ENCODE data around the gene MYO1F. TPM values are rescaled to one million over a fixed set of nuclear protein-coding genes. Genes with fewer than 3 reads are reported as not detected.
"Not testable (repeated sequence)": the region's sequence is repeated elsewhere in the genome, so short reads cannot be mapped to it uniquely, and the experiment has no call there.

Gene MYO1F
- total RNA-seq, 2 donors from 2014 or later = 2.0 to 8.0 TPM

- WGBS, 2 donors = 40 to 49% methylated on average over 2 of the region's 2 CpGs
- Histone ChIP-seq H3K4me3 (no peak overlapping the region), H3K4me1 (no peaks in the 10 kb centered on the region), H3K36me3 (replicated peaks in 1 of 2; ENCODE audit: insufficient read depth in 1 of 2, low read depth in 2 of 2) (no peaks in the 10 kb centered on the region), H3K9me3 (no peaks in the 10 kb centered on the region), H3K27ac (no peak overlapping the region), H3K27me3 (no peaks in the 10 kb centered on the region)
- DNase-seq = no peak
- TF ChIP-seq POLR2A (IDR thresholded peaks at IDR 0.05) = no peak
- TF ChIP-seq CTCF (IDR thresholded peaks at IDR 0.05) = no peak
- intact Hi-C loops (cut with DNase I) = no loop called here
- ATAC-seq = no peak
Observed at GRCh38 chr19:8558325-8558724, 18.9 kb downstream of the MYO1F start.

GRCh38 chr19:8557642-8558238, 19.5 kb downstream of the MYO1F start:
- intact Hi-C loops (cut with DNase I) = no loop called here
- Histone ChIP-seq H3K4me1 (no peaks in the 10 kb centered on the region), H3K36me3 (replicated peaks in 1 of 2; ENCODE audit: insufficient read depth in 1 of 2, low read depth in 2 of 2) (no peaks in the 10 kb centered on the region), H3K4me3 (no peak overlapping the region), H3K27me3 (no peaks in the 10 kb centered on the region), H3K27ac (no peak overlapping the region), H3K9me3 (no peaks in the 10 kb centered on the region)
- 69% methylated on average over 5 to 6 of the region's 6 CpGs for WGBS, 2 donors
- no peak for ATAC-seq
- TF ChIP-seq CTCF (IDR thresholded peaks at IDR 0.05) (no peak), POLR2A (IDR thresholded peaks at IDR 0.05) (no peak)
- DNase-seq = no peak

DNA sequence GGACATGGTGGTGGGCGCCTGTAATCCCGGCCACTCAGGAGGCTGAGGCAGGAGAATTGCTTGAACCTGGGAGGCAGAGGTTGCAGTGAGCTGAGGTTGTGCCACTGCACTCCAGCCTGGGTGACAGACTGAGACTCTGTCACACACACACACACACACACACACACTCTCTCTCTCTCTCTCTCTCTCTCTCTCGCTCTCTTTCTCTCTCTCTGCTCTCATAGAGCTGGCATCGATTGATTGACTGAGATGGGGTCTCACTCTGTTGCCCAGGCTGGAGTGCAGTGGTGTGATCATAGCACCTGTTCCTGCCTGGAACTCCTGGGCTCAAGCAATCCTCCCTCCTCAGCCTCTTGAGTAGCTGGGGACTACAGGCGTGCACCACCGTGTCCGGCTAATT, 23.5 kb downstream of the MYO1F start:
- DNase-seq; H3K9me3 ChIP-seq; ATAC-seq; H3K27me3 ChIP-seq; H3K27ac ChIP-seq; intact Hi-C loops (cut with DNase I); H3K4me1 ChIP-seq; H3K4me3 ChIP-seq; H3K36me3 ChIP-seq (replicated peaks in 1 of 2; ENCODE audit: insufficient read depth in 1 of 2, low read depth in 2 of 2): not testable (repeated sequence)
- 95 to 97% methylated on average over 5 to 7 of the region's 7 CpGs for WGBS, 2 donors

DNA sequence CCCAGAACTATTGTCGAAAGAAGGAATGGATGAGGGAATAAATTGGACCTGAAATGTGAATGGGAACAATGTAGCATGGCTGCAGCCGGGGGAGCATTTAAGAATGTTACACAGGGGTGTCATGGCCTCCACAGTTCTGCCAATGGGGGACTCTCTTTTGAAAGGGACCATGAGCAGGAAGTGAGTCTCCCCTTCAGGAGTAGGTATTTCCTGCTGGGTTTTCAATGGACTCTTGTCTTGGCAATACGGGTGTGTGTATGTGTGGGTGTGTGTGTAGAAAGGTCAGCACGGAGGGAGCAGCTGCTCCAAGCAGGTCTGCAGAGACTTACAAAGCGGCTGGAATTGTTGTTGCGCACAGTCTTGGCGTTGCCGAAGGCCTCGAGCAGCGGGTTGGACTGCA, 24.4 kb downstream of the MYO1F start:
- Histone ChIP-seq H3K27ac (no peak overlapping the region), H3K27me3 (no peaks in the 10 kb centered on the region), H3K4me3 (no peak overlapping the region), H3K9me3 (no peaks in the 10 kb centered on the region), H3K36me3 (replicated peaks in 1 of 2; ENCODE audit: insufficient read depth in 1 of 2, low read depth in 2 of 2) (no peaks in the 10 kb centered on the region), H3K4me1 (no peaks in the 10 kb centered on the region)
- TF ChIP-seq CTCF (IDR thresholded peaks at IDR 0.05) = no peak
- no peak for TF ChIP-seq POLR2A (IDR thresholded peaks at IDR 0.05)
- intact Hi-C loops (cut with DNase I) = no loop called here
- no peak for ATAC-seq
- no peak for DNase-seq
- WGBS, 2 donors = 71 to 78% methylated on average over 10 of the region's 10 CpGs

DNA sequence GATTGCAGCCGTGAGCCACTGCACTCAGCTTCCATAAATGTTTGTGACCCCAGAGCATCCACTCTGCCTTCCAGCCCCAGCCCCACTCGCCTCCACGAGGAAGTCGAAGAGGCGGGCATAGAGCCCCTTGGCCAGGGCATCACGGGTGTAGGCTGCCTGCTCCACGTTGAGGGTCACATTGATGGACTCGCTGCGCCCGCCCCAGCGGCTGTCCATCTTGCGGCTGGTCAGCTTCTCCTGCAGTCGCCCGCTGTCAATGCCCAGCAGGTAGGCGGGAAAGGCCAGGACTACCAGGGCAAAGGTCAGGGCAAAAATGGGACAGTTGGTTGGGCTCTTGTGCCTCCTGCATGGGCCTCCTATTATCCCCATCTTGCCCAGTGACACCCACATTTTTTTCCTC, 27.2 kb downstream of the MYO1F start:
- TF ChIP-seq POLR2A (IDR thresholded peaks at IDR 0.05) = no peak
- TF ChIP-seq CTCF (IDR thresholded peaks at IDR 0.05) = no peak
- H3K27me3 ChIP-seq = no peaks in the 10 kb centered on the region
- H3K4me1 ChIP-seq = no peaks in the 10 kb centered on the region
- H3K4me3 ChIP-seq = no peak overlapping the region
- WGBS, 2 donors = 91% methylated on average over 15 of the region's 15 CpGs; no CpG with 5 or more reads in 1 of the 2 donors
- H3K9me3 ChIP-seq = no peaks in the 10 kb centered on the region
- no peak for ATAC-seq
- intact Hi-C loops (cut with DNase I) = no loop called here
- no peak for DNase-seq
- no peak overlapping the region for H3K27ac ChIP-seq
- no peaks in the 10 kb centered on the region for H3K36me3 ChIP-seq (replicated peaks in 1 of 2; ENCODE audit: insufficient read depth in 1 of 2, low read depth in 2 of 2)
